GM12878 (cell line): ENCODE measurements around the gene NSG2.

Experiments
- CTCF ChIP-seq, 3 experiments: IDR thresholded peaks in 2 of 3; conservative IDR thresholded peaks in 1 of 3; 2 replicates each; pipeline ENCODE4 v1.5.1; 2011; ENCODE audit warnings: low read depth in 3 of 3, low read length in 3 of 3, mild to moderate bottlenecking in 3 of 3, control low read depth in 2 of 3, moderate library complexity in 2 of 3, inconsistent platforms in 1 of 3, mixed read lengths in 1 of 3; ENCODE audit not compliant: control insufficient read depth in 2 of 3, insufficient read depth in 1 of 3; ENCODE audit errors: extremely low read depth in 1 of 3
- EP300 ChIP-seq, 2 experiments: fragments of 150-350 bp in 1 of 2; IDR thresholded peaks; 2 replicates each; pipeline ENCODE4 v1.6.1; 2011 to 2012; ENCODE audit warnings: low read depth in 2 of 2, low read length in 2 of 2, borderline replicate concordance in 1 of 2, improper control_type of control experiment in 1 of 2, inconsistent platforms in 1 of 2; ENCODE audit not compliant: control insufficient read depth in 1 of 2
- FOXM1 ChIP-seq: IDR thresholded peaks from 2 replicates; pipeline ENCODE4 v1.6.1; 2012; ENCODE audit warnings: low read depth, mild to moderate bottlenecking, inconsistent platforms, low read length, moderate library complexity
- MAX ChIP-seq: IDR thresholded peaks from 2 replicates; pipeline ENCODE4 v1.6.1; 2012; ENCODE audit warnings: low read depth, low read length, improper control_type of control experiment
- POU2F2 ChIP-seq: IDR thresholded peaks from 3 replicates; pipeline ENCODE4 v1.6.1; 2011; ENCODE audit warnings: low read depth, mild to moderate bottlenecking, low read length, borderline replicate concordance
- PRDM15 ChIP-seq: fragments of 450-650 bp; formaldehyde crosslinking; IDR thresholded peaks from 2 replicates; pipeline ENCODE4 v1.4.0; 2020; ENCODE audit warnings: mild to moderate bottlenecking, moderate library complexity
- ZNF274 ChIP-seq: IDR thresholded peaks from one replicate; pipeline ENCODE4 v1.8.0; 2011; ENCODE audit not compliant: insufficient read length, insufficient read depth

- TF ChIP-seq FOXM1 (no peak), CTCF (IDR thresholded peaks at IDR 0.05 in 2 of 3, conservative IDR thresholded peaks at IDR 0.05 in 1 of 3; ENCODE audit: control insufficient read depth in 2 of 3, extremely low read depth in 1 of 3, insufficient read depth in 1 of 3, low read depth in 3 of 3, low read length in 3 of 3) (no peak), POU2F2 (no peak), ZNF274 (no peak), PRDM15 (CRISPR knock-in tag) (no peak), MAX (no peak), EP300 (IDR thresholded peaks at IDR 0.05; ENCODE audit: borderline replicate concordance in 1 of 2, control insufficient read depth in 1 of 2, low read depth in 2 of 2, low read length in 2 of 2) (no peak)
Observed at GRCh38 chr5:174053905-174054304, 8.4 kb downstream of the NSG2 start.
